HTERT RPE-1 (cell line): ENCODE data around the gene PHACTR1.

Source experiments
- in situ Hi-C: fragments of 300-500 bp; cut with MboI; formaldehyde crosslinking; loops from 4 replicates; pipeline ENCODE4 v1.14.3; 2020; ENCODE audit warnings: low sequenced_read_pairs

PHACTR1 gene

DNA sequence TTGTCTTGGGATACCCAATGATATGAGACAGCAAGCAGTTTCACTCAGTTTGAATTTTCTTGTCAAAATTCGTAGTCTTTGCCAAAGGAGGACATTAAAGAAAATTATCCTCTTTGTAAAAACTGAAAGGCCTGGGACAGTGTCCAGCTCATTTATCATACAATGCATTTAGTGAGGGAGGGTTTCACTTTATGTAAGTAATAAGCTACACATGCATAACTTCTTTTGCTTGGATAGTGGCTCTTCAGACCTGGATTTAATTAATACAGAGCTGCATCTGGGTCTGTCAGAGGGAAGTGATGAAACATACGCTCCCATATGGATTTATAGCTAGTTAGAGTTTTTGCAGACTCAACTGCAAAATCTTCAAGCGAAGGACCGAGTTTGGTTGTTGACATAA, 175.6 kb downstream of the PHACTR1 start:
- in situ Hi-C loops, result no loop called here

GRCh38 chr6:12893036-12893435, 176.5 kb downstream of the PHACTR1 start:
- in situ Hi-C loops, result no loop called here

- in situ Hi-C loops, result no loop called here
These were observed 179.2 kb downstream of the PHACTR1 start for GRCh38 chr6:12895721-12896120.

- in situ Hi-C loops, result no loop called here
These were observed 179.7 kb downstream of the PHACTR1 start for GRCh38 chr6:12896208-12896733.

- in situ Hi-C loops, result no loop called here
These were observed 182.0 kb downstream of the PHACTR1 start for GRCh38 chr6:12898603-12899002.

GRCh38 chr6:12899046-12899833, 182.7 kb downstream of the PHACTR1 start:
- in situ Hi-C loops, result no loop called here

DNA sequence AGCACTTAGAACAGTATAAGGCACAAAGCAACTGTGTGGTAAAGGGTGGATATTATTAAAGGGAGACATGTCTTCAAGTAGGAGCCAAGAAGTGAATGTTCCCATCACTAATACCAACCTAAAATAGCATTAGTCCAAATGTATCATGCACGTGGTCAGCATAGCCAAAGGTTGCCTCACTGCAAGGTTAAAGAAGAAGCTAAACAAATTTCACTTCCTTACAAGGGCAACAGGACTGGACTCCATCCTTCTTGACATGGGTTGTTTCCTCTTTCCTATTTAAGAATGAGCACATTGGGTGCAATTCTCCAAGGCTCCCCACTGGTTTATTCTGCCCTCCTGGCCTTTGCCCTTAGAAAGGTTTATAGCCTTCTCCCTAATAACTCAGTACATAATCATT, 186.7 kb downstream of the PHACTR1 start:
- in situ Hi-C loops, result no loop called here

DNA sequence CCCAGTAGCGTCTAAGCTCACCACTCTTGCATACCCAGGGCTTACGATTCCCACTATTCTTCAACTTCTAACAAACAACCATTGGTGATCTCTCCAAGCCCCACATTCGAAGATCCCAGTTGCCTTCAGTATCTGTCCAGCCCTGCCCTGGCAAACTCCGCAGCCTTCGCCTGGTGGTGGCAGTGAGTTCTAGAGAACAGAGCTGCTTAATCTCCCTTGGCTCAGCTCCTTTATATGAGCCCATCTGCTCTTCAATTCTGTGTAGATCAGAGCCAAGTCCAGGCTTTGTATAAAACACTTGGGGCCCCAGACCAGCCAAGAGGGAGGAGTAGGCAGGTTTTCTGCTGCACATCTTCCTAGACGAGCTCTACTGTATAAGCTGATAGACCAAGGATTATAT, 193.3 kb downstream of the PHACTR1 start:
- in situ Hi-C loops, result no loop called here

DNA sequence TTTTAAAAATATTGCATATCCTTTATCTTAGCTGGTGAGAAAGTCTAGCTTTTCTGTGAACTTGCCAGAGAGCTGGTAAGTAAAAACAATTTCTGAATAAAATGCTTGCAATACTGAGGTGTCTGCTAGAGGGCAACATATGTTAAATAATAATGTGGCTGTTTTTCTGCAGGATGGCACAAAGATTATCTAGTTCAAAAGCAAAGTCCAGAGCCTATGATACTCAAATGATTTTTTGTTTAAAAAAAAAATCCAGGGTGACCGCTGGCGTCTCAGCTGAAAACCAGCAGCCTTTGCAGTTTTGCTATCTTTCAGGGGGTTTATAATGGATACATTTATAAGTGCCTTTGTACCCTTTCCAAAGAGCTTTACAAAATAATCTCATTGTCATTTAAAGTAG, 194.9 kb downstream of the PHACTR1 start:
- in situ Hi-C loops, result no loop called here

DNA sequence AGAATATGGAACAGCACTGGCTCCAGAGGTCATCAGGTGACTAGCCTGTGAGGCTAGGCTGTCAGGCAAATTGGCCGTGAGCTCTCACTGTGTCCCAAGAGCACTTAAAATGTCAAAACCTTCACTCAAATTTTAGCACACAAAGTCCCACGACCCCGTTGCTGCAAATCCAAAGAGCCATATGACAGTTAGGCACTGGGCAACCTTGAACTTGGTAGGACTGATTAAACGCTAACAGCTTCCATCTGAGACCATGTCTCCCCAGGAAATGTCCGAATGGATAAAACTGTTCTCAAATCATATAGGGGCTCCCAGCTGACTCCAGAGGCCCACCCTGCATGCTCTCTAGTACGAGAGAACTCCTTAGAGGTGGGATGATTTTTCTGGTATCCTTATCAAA, 196.6 kb downstream of the PHACTR1 start:
- in situ Hi-C loops, result no loop called here

DNA sequence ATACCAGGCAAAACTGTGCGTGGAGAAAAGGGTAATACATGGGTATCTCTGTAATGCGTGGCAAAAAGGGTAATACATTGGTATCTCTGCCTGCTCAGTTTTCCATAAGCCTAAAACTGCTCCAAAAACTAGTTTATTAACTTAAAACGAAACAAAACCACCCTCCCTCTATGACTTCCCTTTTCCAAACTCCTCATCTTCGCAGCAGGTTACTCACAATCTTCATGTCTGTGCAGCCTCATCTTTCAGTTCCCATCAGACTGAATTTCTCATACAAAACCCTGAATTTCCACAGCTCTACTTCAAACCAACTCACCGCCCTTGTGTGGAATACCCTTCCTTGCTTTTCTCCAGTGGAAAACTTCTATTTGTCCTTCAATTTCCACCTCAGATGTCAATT, 199.4 kb downstream of the PHACTR1 start:
- in situ Hi-C loops, result no loop called here

DNA sequence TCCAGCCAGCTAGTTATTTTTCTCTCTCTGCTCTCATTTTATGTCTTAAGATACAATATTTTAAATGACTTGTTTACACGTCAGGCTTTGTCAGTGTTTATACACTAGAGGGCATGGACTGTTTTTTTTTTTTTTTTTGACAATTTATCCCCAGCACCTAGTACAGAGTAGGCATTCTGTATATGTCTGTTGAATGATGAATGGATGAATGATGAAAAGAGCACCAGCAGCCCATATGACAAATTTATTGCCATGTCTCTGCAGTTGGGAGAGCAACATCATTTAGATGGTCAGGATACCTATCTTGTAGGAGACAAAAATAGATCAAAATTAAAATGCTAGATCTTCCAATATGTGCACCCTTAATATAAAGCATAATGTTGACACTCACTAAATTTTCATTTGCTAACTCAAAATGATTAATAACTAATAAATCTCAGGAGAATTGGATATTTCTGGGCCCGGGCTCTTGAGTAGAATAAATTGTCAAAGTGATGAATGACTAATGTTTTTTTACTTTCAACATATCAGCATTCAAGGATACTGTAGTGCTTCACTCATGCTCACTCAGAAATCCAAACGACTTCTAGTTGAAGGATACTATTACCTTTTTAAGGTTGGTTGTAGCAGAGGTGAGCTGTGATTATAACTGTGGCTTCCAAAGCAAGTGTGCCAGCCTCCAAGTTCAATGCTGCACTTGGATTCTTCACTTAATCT, 200.0 kb downstream of the PHACTR1 start:
- in situ Hi-C loops, result no loop called here

DNA sequence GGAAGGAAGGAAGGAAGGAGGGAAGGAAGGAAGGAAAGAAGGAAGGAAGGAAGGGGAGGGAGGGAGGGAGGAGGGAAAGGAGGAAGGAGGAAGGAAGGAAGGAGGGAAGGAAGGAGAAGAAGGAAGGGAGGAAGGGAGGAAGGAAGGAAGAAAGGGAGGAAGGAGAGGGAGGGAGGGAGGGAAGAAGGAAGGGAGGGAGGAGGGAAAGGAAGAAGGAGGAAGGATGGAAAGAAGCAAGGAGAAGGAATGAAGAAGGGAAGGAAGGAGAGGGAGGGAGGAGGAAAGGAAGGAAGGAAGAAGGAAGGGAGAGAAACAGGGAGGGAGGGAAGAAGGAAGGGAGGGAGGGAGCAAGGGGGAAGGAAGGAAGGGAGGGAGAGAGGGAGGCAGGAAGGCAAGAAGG, 204.9 kb downstream of the PHACTR1 start:
- in situ Hi-C loops, result no loop called here

- in situ Hi-C loops, result no loop called here
These were observed 207.2 kb downstream of the PHACTR1 start for GRCh38 chr6:12923644-12924235.

DNA sequence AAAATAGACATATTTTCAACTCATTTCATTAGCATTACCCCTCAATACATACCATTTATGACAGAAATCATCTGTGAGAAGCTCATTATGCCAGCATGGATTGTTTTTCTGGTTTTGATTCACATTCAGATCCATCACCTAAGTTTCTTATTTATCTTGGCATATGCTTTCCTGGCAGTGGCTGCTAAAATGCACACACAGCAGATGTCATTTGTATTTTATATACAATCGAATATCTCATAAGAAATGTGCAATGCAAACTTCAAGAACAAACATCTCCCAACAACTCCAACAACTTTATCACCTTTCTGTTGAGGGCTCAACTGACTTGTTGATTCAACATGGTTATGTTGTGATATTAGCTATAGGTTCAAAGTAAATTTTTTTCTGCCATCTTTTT, 208.3 kb downstream of the PHACTR1 start:
- in situ Hi-C loops, result no loop called here

- in situ Hi-C loops, result no loop called here
These were observed 211.2 kb downstream of the PHACTR1 start for GRCh38 chr6:12927746-12928145.

DNA sequence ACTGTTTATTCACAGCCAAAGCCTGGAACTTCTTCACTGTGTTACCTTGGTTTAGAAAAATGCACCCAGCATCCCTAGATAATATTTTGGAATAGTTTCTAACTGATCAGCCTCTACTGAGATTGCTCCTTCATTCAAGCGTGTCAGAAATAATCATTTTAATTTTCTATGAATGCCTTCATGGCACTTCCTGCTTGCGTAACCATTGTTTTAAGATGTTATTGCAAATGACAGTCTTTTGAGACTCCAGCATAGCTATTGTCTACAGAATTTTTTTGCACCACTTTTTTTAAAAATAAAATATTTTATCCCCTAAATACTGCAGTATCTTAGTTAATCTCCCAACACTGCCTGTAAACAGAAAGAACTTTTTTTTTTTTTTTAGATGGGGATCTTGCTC, 213.1 kb downstream of the PHACTR1 start:
- in situ Hi-C loops, result no loop called here

GRCh38 chr6:12931639-12932038, 215.1 kb downstream of the PHACTR1 start:
- in situ Hi-C loops, result no loop called here

DNA sequence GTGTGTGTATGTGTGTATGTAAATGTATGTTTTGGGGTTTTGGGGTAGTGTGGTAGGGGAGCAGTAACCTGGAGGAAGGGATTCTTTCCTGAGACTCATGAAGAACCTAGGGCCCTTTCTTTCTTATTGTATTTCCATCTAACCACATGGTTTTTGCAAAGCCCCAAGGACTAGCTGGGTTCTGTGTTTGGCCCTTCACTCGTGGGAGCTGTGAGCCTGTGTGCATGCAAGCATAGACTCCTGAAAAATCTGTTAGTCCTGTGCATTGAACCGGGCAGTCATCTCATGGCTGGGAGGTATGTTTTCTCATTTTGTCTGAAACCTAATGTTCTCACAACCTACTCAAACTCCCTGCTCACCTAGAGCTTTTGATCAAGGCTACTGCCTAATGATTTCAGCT, 219.1 kb downstream of the PHACTR1 start:
- in situ Hi-C loops, result no loop called here

DNA sequence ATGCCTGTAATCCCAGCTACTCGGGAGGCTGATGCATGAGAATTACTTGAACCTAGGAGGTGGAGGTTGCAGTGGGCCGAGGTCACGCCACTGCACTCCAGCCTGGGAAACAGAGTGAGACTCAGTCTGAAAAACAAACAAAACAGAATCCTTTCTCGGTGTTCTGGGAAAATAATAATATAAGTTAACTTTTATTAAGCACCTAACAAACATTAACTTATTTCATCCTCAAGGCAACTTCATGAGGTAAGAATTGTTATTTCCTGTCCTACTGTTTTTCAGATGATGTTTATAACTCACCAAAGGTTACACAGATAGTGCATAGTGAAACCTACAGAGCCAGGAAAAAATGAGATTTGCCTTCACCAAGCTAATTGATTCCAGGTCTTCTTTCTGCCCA, 221.4 kb downstream of the PHACTR1 start:
- in situ Hi-C loops, result no loop called here

- in situ Hi-C loops, result no loop called here
These were observed 222.7 kb downstream of the PHACTR1 start for GRCh38 chr6:12939314-12939713.

- in situ Hi-C loops, result no loop called here
These were observed 224.9 kb downstream of the PHACTR1 start for GRCh38 chr6:12941422-12941821.
